Activated CD4-positive, alpha-beta memory T cell treated with anti-CD3 and anti-CD28 coated beads, Interleukin-2, amount 10 ng/mL, durations not matched to agents 7 days and 5 days (primary cell): Measurements from ENCODE around the gene HGFAC. TPM values are rescaled to one million over a fixed set of nuclear protein-coding genes. Genes with fewer than 3 reads are reported as not detected.
"Not testable (repeated sequence)": the region's sequence is repeated elsewhere in the genome, so short reads cannot be mapped to it uniquely, and the experiment has no call there.

Experiments
- CTCF ChIA-PET: fragments of 350-600 bp; sonication (Branson Sonifier 250); formaldehyde crosslinking; loops from one replicate; lab custom pipeline; 2021; ENCODE audit warnings: antibody characterized with exemption, inconsistent platforms; lab: Charles Lee
- POLR2A ChIA-PET: fragments of 350-600 bp; sonication (Branson Sonifier 250); formaldehyde crosslinking; loops from one replicate; lab custom pipeline; 2021; ENCODE audit warnings: antibody characterized with exemption; lab: Charles Lee
- DNase-seq: peaks from one replicate; pipeline ENCODE4 v3.0.0-alpha.2; 2020
- H3K27ac Mint-ChIP-seq: one replicate; pipeline ENCODE4 v1.8.0; 2021; ENCODE audit warnings: mild to moderate bottlenecking, mixed read lengths
- H3K27me3 Mint-ChIP-seq: one replicate; pipeline ENCODE4 v1.8.0; 2021; ENCODE audit warnings: mixed read lengths
- H3K36me3 Mint-ChIP-seq: one replicate; pipeline ENCODE4 v1.8.0; 2021; ENCODE audit warnings: low read depth, mixed read lengths
- H3K4me1 Mint-ChIP-seq: one replicate; pipeline ENCODE4 v1.8.0; 2021; ENCODE audit warnings: mixed read lengths
- H3K4me3 Mint-ChIP-seq: one replicate; pipeline ENCODE4 v1.8.0; 2021; ENCODE audit warnings: mild to moderate bottlenecking, mixed read lengths
- H3K9me3 Mint-ChIP-seq: one replicate; pipeline ENCODE4 v1.8.0; 2021; ENCODE audit warnings: mixed read lengths
- total RNA-seq, 2 experiments: library from RNA; stranded (reverse); gene quantifications; one replicate each; pipeline ENCODE4 v1.2.3, GENCODE V29; 2021

Gene HGFAC
- total RNA-seq, 2 experiments from 2014 or later = not detected

DNA sequence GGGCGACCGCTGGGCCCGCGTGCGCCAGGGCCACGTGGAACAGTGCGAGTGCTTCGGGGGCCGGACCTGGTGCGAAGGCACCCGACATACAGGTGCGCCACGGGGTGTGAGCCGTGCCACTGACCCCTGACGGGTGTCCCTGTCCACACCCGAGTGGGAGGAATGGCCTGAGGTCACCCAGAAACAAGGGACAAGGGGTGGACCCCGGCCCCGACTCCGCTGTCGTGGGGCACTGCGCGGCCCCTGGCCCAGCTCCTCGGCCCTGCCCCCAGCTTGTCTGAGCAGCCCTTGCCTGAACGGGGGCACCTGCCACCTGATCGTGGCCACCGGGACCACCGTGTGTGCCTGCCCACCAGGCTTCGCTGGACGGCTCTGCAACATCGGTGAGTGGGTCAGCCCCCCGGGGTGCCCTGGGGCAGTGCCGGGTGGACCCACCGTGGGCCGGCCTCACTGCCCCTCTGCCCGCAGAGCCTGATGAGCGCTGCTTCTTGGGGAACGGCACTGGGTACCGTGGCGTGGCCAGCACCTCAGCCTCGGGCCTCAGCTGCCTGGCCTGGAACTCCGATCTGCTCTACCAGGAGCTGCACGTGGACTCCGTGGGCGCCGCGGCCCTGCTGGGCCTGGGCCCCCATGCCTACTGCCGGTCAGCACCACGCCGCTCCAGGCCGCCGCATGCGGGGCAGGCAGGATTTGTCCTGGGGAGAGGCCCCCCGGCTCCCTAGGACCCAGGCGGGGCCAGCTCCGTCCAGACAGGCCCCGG is 2.8 kb downstream of the HGFAC start:
- Mint-ChIP-seq H3K4me1 (no peaks in the 10 kb centered on the region), H3K9me3 (no peaks in the 10 kb centered on the region), H3K4me3 (no peak overlapping the region), H3K27ac (no peak overlapping the region), H3K36me3 (no peaks in the 10 kb centered on the region), H3K27me3 (no peaks in the 10 kb centered on the region)
- no peak for DNase-seq
- CTCF ChIA-PET = interaction anchor here (0.8 to 1.6 kb wide), 4 partner anchors 97 to 253 kb away, joined by 3 to 8 read pairs (median 4); no protein-coding TSS in a partner anchor
- POLR2A ChIA-PET = no interaction called here

DNA sequence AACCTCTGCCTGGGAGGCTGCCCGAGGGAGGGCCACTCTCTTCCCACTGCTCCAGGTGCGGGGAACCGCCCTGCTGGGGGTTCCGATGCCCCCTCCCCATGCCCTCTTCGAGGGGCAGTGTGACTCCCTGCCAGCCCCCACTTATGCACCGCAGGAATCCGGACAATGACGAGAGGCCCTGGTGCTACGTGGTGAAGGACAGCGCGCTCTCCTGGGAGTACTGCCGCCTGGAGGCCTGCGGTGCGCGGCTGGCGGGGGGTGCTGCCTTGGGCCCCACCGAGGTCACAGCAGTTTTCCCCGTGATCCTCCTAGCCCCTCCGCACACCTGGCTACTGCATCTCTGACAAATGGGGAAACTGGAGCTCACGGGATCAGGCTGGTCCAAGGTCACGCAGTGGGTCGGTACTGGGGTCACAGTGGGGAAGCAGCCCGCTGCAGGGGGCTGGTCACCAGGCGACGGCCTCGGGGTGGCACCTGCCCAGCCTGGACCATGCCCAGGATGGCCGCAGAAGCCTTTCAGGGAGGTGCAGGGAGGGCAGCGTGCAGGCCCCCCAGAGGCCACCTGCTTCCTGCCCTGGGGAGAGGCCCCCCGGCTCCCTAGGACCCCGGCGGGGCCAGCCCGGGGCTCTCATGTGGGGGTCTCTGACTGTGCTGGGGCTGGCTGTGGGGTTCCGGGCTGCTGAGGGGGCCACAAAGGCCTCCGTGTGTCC is 3.5 kb downstream of the HGFAC start:
- POLR2A ChIA-PET = no interaction called here
- DNase-seq = no peak
- H3K4me1 Mint-ChIP-seq = no peaks in the 10 kb centered on the region
- H3K27ac Mint-ChIP-seq = no peak overlapping the region
- H3K9me3 Mint-ChIP-seq = no peaks in the 10 kb centered on the region
- no peak overlapping the region for H3K4me3 Mint-ChIP-seq
- no peaks in the 10 kb centered on the region for H3K36me3 Mint-ChIP-seq
- no peaks in the 10 kb centered on the region for H3K27me3 Mint-ChIP-seq
- CTCF ChIA-PET = no interaction called here

DNA sequence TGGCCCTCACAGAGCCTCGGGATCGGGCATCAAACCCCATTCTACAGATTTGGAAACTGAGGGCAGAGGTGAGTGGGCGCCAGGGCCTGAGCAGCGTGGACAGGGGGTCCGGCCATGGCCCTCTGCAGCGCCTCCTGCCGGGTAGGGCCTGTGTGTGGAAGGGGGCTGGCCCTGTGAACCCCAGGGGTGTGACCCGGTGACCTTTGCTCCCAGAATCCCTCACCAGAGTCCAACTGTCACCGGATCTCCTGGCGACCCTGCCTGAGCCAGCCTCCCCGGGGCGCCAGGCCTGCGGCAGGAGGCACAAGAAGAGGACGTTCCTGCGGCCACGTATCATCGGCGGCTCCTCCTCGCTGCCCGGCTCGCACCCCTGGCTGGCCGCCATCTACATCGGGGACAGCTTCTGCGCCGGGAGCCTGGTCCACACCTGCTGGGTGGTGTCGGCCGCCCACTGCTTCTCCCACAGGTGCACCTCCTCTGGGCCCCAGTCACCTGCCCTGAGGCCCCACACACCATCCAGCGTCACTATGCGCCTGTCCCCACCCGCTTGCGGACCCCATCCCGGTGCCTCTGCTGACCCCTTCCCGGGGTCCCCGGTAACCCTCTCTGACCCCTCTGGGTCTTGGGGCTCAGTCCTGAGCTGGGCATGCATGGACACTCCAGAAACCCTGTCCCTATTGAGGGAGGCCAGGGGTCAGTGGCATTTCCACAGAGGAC is 4.2 kb downstream of the HGFAC start:
- no peaks in the 10 kb centered on the region for H3K27me3 Mint-ChIP-seq
- H3K36me3 Mint-ChIP-seq = no peaks in the 10 kb centered on the region
- CTCF ChIA-PET = no interaction called here
- no peak for DNase-seq
- no peaks in the 10 kb centered on the region for H3K4me1 Mint-ChIP-seq
- no peak overlapping the region for H3K27ac Mint-ChIP-seq
- H3K4me3 Mint-ChIP-seq = no peak overlapping the region
- POLR2A ChIA-PET = no interaction called here
- no peaks in the 10 kb centered on the region for H3K9me3 Mint-ChIP-seq

DNA sequence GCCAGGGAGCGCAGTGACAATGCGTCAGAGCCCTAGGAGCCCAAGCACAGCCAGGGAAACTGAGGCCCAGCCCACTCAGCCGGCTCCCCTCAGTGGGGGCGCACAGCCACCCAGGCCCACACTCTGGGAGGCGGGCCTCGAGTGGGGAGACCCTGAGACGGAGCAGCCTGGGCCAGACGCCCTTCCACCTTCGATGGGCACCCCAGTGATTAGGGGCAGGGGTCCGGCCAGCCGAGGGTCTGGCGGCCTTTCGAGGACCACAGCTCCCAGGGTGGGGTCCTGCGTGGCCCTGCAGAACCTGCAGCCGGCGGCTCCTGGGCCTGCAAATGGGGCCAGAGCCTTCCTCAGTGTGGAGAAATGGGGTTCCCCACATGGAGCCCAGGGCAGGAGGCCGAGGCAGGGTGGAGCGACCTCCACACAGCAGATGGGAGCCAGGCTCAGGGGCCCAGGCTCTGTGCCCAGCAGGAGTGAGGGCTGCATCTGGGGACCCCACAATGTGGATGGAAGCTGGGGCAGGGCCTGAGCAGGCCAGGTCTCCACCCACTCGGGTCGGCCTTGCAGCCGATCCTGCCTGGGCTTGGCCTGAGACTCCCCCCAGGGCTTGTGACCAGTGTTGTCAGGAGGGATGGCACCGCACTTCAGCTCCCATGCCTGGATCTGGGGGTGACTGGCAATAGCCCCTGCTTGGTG is 5.0 kb downstream of the HGFAC start:
- H3K9me3 Mint-ChIP-seq = no peaks in the 10 kb centered on the region
- DNase-seq = no peak
- H3K36me3 Mint-ChIP-seq = no peaks in the 10 kb centered on the region
- H3K4me3 Mint-ChIP-seq = no peak overlapping the region
- no peaks in the 10 kb centered on the region for H3K27me3 Mint-ChIP-seq
- ChIA-PET CTCF (no interaction called here), POLR2A (no interaction called here)
- H3K4me1 Mint-ChIP-seq = no peaks in the 10 kb centered on the region
- no peak overlapping the region for H3K27ac Mint-ChIP-seq

DNA sequence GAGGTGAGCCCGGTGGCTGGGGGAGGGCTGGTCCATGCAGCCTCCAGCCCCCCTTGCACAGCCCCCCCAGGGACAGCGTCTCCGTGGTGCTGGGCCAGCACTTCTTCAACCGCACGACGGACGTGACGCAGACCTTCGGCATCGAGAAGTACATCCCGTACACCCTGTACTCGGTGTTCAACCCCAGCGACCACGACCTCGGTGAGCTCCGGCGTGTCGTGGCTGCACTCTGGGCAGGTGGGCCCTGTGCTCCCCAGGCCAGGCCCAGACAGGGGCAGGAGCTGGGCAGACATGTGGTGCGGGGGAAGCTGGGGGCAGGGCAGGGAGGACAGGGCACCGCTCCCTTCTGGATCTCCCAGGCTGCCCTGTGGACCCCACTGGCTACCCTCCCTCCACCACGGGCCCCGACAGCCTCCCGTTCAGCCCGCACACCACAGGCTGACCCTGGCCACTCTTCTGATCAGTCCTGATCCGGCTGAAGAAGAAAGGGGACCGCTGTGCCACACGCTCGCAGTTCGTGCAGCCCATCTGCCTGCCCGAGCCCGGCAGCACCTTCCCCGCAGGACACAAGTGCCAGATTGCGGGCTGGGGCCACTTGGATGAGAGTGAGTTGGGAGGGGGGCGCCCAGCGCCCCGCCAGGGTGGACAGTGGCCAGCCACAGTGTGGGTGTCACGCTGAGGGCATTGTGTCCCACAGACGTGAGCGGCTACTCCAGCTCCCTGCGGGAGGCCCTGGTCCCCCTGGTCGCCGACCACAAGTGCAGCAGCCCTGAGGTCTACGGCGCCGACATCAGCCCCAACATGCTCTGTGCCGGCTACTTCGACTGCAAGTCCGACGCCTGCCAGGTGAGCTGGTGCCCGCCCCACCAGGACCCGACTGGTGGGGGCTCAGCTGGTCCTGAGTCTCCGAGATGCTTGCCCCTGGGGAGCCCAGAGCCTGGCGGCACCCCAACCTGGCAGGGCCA is 5.9 kb downstream of the HGFAC start:
- Mint-ChIP-seq H3K36me3 (no peaks in the 10 kb centered on the region), H3K4me3 (no peak overlapping the region), H3K27me3 (peaks cover 2% of the 10 kb centered on the region), H3K4me1 (no peaks in the 10 kb centered on the region), H3K27ac (no peak overlapping the region), H3K9me3 (no peaks in the 10 kb centered on the region)
- ChIA-PET POLR2A (no interaction called here), CTCF (no interaction called here)
- DNase-seq = no peak

DNA sequence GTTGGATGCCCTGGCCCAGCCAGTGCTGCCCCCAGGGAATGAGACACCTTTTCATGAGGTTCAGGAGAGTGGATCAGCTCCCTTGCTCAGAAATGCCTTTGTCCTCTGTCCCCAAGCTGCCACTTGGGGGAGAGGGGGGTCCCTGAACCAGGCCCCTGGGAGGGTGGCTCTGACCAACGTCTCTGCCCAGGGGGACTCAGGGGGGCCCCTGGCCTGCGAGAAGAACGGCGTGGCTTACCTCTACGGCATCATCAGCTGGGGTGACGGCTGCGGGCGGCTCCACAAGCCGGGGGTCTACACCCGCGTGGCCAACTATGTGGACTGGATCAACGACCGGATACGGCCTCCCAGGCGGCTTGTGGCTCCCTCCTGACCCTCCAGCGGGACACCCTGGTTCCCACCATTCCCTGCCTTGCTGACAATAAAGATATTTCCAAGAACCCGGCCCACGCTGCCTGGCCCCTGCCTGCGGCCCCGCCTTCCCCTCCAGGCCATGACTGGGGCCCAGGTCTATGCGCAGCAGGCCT is 7.3 kb downstream of the HGFAC start:
- DNase-seq = no peak
- CTCF ChIA-PET = no interaction called here
- peaks cover 2% of the 10 kb centered on the region for H3K27me3 Mint-ChIP-seq
- no peaks in the 10 kb centered on the region for H3K9me3 Mint-ChIP-seq
- POLR2A ChIA-PET = no interaction called here
- H3K27ac Mint-ChIP-seq = no peak overlapping the region
- no peaks in the 10 kb centered on the region for H3K4me1 Mint-ChIP-seq
- no peak overlapping the region for H3K4me3 Mint-ChIP-seq
- no peaks in the 10 kb centered on the region for H3K36me3 Mint-ChIP-seq

DNA sequence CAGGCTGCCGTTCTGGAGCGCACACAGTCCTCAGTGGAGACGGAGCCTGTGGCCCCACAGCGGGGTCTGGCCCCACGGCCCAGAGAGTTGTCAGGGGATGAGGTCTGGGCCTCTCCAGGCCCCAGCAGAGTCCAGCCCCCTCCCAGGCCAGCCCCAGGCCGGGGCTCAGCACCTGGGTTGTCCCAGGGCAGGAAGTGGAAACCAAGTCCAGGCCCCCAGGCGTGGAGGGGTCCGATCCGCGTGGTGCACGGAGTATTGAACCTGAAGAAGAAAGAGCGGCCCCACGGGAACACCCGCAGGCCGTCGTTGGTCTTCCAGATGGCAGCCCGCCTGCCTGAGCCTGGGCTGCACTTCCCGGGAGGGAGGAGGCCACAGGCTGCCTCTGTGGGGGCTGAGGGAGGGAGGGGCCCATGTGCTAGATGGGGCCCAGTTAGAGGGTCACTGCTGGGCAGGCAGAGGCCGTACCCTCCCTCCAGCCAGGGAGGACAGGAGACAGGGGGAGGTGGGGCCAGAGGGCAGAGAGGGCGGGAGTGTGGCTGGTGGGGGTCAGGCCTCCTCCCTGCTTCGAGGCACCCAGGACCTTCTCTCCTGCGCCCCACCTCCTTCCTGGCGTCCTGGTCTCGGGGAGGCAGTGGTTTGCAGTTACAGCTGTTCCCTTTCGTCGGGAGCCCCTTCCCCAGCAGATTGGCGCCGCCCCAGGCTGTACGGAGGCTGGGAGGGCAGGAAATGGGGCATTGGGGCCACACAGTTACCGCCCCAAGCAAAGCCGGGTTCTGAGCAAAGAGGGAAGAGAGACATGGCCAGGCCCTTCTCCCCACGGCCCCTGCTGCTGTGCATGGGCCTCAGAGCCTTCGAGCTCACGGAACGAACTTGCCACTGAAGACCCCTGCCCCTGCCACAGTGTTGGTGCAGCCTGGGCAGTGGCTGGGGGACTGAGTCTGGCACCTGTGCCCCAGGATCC is 8.1 kb downstream of the HGFAC start:
- DNase-seq = no peak
- H3K27me3 Mint-ChIP-seq = peaks cover 2% of the 10 kb centered on the region
- no peaks in the 10 kb centered on the region for H3K9me3 Mint-ChIP-seq
- POLR2A ChIA-PET = no interaction called here
- H3K36me3 Mint-ChIP-seq = no peaks in the 10 kb centered on the region
- no peak overlapping the region for H3K4me3 Mint-ChIP-seq
- CTCF ChIA-PET = no interaction called here
- H3K4me1 Mint-ChIP-seq = no peaks in the 10 kb centered on the region
- no peak overlapping the region for H3K27ac Mint-ChIP-seq

DNA sequence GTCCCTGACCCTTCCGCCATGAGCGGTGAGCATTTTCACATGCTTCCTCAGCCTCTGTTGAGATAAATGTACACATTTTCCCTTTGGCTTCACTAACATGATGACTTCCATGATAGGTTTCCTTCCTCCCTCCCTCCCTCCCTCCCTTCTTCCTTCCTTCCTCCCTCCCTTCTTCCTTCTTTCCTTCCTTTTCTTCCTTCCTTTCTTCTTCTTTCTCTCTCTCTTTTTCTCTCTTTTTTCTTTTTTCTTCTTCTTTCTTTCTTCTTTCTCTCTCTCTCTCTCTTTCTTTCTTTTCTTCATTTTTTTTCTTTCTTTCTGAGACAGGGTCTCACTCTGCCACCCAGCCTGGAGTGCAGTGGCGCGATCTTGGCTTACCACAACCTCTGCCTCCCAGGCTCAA is 8.9 kb downstream of the HGFAC start:
- ChIA-PET POLR2A (no interaction called here), CTCF (no interaction called here)
- peaks cover 2% of the 10 kb centered on the region for H3K27me3 Mint-ChIP-seq
- H3K4me3 Mint-ChIP-seq = no peak overlapping the region
- H3K36me3 Mint-ChIP-seq = no peaks in the 10 kb centered on the region
- H3K9me3 Mint-ChIP-seq = no peaks in the 10 kb centered on the region
- H3K4me1 Mint-ChIP-seq = no peaks in the 10 kb centered on the region
- no peak overlapping the region for H3K27ac Mint-ChIP-seq
- no peak for DNase-seq

DNA sequence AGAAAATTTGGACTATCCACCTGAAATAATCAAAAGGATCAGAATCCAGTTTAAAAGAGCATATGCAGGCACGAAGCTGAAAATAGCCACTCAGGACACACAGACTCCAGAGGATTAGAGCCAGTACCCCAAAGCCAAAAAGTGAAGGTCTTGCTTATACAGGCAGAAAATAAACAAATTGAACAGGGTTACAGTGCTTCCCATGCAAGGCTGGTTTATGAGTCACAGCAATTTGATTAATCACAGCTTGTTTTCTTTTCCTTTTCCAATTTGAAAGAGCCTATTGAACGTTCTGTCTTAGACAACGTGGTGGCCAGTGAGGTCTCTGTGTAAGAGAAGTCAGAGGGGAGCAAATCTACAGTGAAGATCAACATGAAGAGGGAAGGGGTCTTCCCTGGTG is 10.2 kb downstream of the HGFAC start:
- ChIA-PET POLR2A (no interaction called here), CTCF (no interaction called here)
- Mint-ChIP-seq H3K27ac (no peak overlapping the region), H3K27me3 (peaks cover 2% of the 10 kb centered on the region), H3K4me3 (no peak overlapping the region), H3K9me3 (no peaks in the 10 kb centered on the region), H3K4me1 (no peaks in the 10 kb centered on the region), H3K36me3 (no peaks in the 10 kb centered on the region)
- no peak for DNase-seq

DNA sequence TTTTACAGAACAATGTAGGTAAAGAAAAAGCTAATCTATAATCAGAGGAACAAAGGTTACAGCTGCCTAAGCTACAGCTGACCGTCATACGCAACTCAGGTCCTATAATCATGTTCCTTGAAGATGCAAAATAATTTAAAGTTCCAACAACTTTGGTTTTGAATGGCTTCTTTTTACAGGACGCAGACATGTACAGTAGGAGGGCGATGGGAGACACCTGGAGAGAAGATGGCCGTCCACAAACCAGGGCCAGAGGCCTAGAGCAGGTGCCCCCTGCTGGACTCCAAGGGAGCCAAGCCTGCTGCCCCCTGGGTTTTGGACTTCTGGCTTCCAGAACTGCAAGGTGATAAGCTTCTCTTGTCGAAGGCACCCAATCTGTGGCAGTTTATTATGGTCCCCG is 10.6 kb downstream of the HGFAC start:
- no peak overlapping the region for H3K27ac Mint-ChIP-seq
- no peaks in the 10 kb centered on the region for H3K36me3 Mint-ChIP-seq
- ChIA-PET POLR2A (no interaction called here), CTCF (no interaction called here)
- H3K4me3 Mint-ChIP-seq = no peak overlapping the region
- H3K27me3 Mint-ChIP-seq = peaks cover 2% of the 10 kb centered on the region
- H3K9me3 Mint-ChIP-seq = no peaks in the 10 kb centered on the region
- H3K4me1 Mint-ChIP-seq = no peaks in the 10 kb centered on the region
- no peak for DNase-seq

DNA sequence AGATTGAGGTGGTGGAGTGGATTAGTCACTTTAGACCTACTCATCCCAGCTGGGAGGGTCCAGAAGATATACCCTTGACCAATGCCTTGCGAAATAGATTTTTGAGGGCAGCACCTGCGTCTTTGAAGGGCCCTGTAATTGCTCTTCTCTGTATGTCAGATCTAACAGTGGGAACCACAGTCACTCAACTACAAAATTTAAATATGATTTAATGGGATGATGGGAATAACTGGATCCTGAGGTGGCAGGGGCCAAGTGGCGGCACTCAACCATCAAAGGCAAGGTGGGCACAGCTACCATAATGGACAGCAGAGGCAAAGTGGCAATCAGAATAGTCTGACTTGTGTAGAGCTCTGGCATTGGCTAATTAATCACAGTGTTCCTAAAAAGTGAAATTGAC is 13.8 kb downstream of the HGFAC start:
- H3K4me1 Mint-ChIP-seq, POLR2A ChIA-PET, H3K9me3 Mint-ChIP-seq, H3K36me3 Mint-ChIP-seq, DNase-seq, H3K27me3 Mint-ChIP-seq, H3K4me3 Mint-ChIP-seq, H3K27ac Mint-ChIP-seq, CTCF ChIA-PET: not testable (repeated sequence)
